ENCODE measurements around the gene FBXW10. TPM values are rescaled to one million over a fixed set of nuclear protein-coding genes. Genes with fewer than 3 reads are reported as not detected.
"Not testable (repeated sequence)": the region's sequence is repeated elsewhere in the genome, so short reads cannot be mapped to it uniquely, and the experiment has no call there.

FBXW10 gene
- total RNA-seq, 4 donors from 2014 or later, result 0.78 to 1.4 (median 1.0) TPM

GRCh38 chr17:18791402-18791801 is 47.5 kb downstream of the FBXW10 start:
- WGBS, 2 donors, result 39 to 60% methylated on average over 1 of the region's 1 CpG
- H3K27ac ChIP-seq; H3K27me3 ChIP-seq; DNase-seq; H3K9me3 ChIP-seq; intact Hi-C loops (cut with DNase I); H3K4me1 ChIP-seq; H3K4me3 ChIP-seq (replicated peaks in 1 of 3); H3K36me3 ChIP-seq: not testable (repeated sequence)

- not testable (repeated sequence) for H3K4me3 ChIP-seq (replicated peaks in 1 of 3)
Observed at GRCh38 chr17:18794841-18795240, 51.0 kb downstream of the FBXW10 start.

GRCh38 chr17:18796887-18797286 is 53.0 kb downstream of the FBXW10 start:
- H3K4me3 ChIP-seq (replicated peaks in 1 of 3); H3K27ac ChIP-seq; H3K27me3 ChIP-seq; H3K4me1 ChIP-seq; intact Hi-C loops (cut with DNase I); H3K9me3 ChIP-seq; DNase-seq: not testable (repeated sequence)
- H3K36me3 ChIP-seq, result peaks cover 7 to 11% of the 10 kb centered on the region in 2 donors

More at GRCh38 chr17:18794841-18795240, 51.0 kb downstream of the FBXW10 start:
- intact Hi-C loops (cut with DNase I); DNase-seq; H3K9me3 ChIP-seq; H3K27me3 ChIP-seq; H3K4me1 ChIP-seq; H3K27ac ChIP-seq; H3K36me3 ChIP-seq: not testable (repeated sequence)
- 74% methylated on average over 4 of the region's 4 CpGs for WGBS, 2 donors

GRCh38 chr17:18803458-18804245 is 59.8 kb downstream of the FBXW10 start:
- intact Hi-C loops (cut with DNase I), result not testable (repeated sequence)
- WGBS, 2 donors, result 87 to 91% methylated on average over 7 of the region's 7 CpGs

GRCh38 chr17:18815924-18816323 is 72.1 kb downstream of the FBXW10 start:
- H3K27ac ChIP-seq; H3K4me1 ChIP-seq; H3K27me3 ChIP-seq; H3K4me3 ChIP-seq (replicated peaks in 1 of 3); intact Hi-C loops (cut with DNase I); DNase-seq; H3K36me3 ChIP-seq; H3K9me3 ChIP-seq: not testable (repeated sequence)
- WGBS, 2 donors, result 53 to 61% methylated on average over 3 of the region's 3 CpGs

More at GRCh38 chr17:18803458-18804245, 59.8 kb downstream of the FBXW10 start:
- not testable (repeated sequence) for DNase-seq; H3K9me3 ChIP-seq; H3K4me1 ChIP-seq; H3K4me3 ChIP-seq (replicated peaks in 1 of 3); H3K27me3 ChIP-seq; H3K27ac ChIP-seq
- peaks cover 18 to 20% of the 10 kb centered on the region in 2 donors for H3K36me3 ChIP-seq

GRCh38 chr17:18816489-18817371 is 72.9 kb downstream of the FBXW10 start:
- intact Hi-C loops (cut with DNase I); H3K4me3 ChIP-seq (replicated peaks in 1 of 3); H3K9me3 ChIP-seq; H3K27me3 ChIP-seq; H3K4me1 ChIP-seq; H3K27ac ChIP-seq; H3K36me3 ChIP-seq: not testable (repeated sequence)
- peak; percentile 35 to 36 for DNase-seq
- peak; percentile 37 to 72 (median 59) for TF ChIP-seq CTCF (IDR thresholded peaks at IDR 0.05)
- WGBS, 2 donors, result 50 to 53% methylated on average over 9 of the region's 9 CpGs

- H3K27me3 ChIP-seq; H3K36me3 ChIP-seq; H3K4me1 ChIP-seq; H3K27ac ChIP-seq; H3K4me3 ChIP-seq (replicated peaks in 1 of 3); DNase-seq; H3K9me3 ChIP-seq; intact Hi-C loops (cut with DNase I): not testable (repeated sequence)
- 81% methylated on average over 3 of the region's 3 CpGs for WGBS, 2 donors
Observed at GRCh38 chr17:18821430-18821829, 77.6 kb downstream of the FBXW10 start.

GRCh38 chr17:18827613-18828012 is 83.8 kb downstream of the FBXW10 start:
- intact Hi-C loops (cut with DNase I); H3K9me3 ChIP-seq; H3K36me3 ChIP-seq; H3K27ac ChIP-seq; H3K4me1 ChIP-seq; H3K27me3 ChIP-seq; DNase-seq; H3K4me3 ChIP-seq (replicated peaks in 1 of 3): not testable (repeated sequence)
- no CpG with 5 or more reads among the region's 1 CpG for WGBS, 2 donors

Small RNAs within 50 kb of the gene (small RNA-seq; reads per million reads assigned to genes)
- not detected for gene AC026271.4

Other genes starting within 250 kb of the FBXW10 start
- gene TBC1D28, start 99.7 kb upstream of the FBXW10 start, total RNA-seq, result not detected
- gene FOXO3B, start 61.7 kb upstream of the FBXW10 start, total RNA-seq, result 10 to 100 TPM in 2 of 4 donors, 1 to 10 TPM in 2; 4.2 to 12.1 (median 9.7) TPM
- gene TVP23B, start 37.1 kb downstream of the FBXW10 start, total RNA-seq, result 10 to 100 TPM; 58.9 to 85.1 (median 68.3) TPM
- gene PRPSAP2, start 114.1 kb downstream of the FBXW10 start, total RNA-seq, result 10 to 100 TPM; 43.6 to 50.9 (median 49.7) TPM
- not detected for gene SLC5A10, start 208.1 kb downstream of the FBXW10 start, total RNA-seq

Data from thyroid gland (tissue), 4 donors.